Lower leg skin (tissue), 4 donors: ENCODE results near the gene VSX1. TPM values are rescaled to one million over a fixed set of nuclear protein-coding genes. Genes with fewer than 3 reads are reported as not detected.

Experiments used
- DNase-seq, 2 donors: peaks; one replicate each; pipeline ENCODE4 v3.0.0-alpha.2; 2019; ENCODE audit warnings: low spot score in 2 of 2
- H3K4me3 ChIP-seq: fragments of 200-600 bp; sonication (generic); 2 replicates; pipeline ENCODE4 v1.5.1; 2017; ENCODE audit warnings: mild to moderate bottlenecking, low read depth; ENCODE audit not compliant: poor library complexity, severe bottlenecking
- CTCF ChIP-seq, 3 donors: fragments of 450-650 bp; IDR thresholded peaks; one replicate each; pipeline ENCODE4 v1.5.1; 2016; ENCODE audit warnings: antibody characterized with exemption in 3 of 3, mild to moderate bottlenecking in 3 of 3, moderate library complexity in 2 of 3
- POLR2A ChIP-seq, 2 donors: fragments of 450-650 bp; IDR thresholded peaks; one replicate each; pipeline ENCODE4 v1.6.1; 2016 to 2017; ENCODE audit warnings: antibody characterized with exemption in 2 of 2, mild to moderate bottlenecking in 1 of 2, moderate library complexity in 1 of 2
- WGBS, 2 donors: methylation state at CpG; one replicate each; pipeline ENCODE4 v1.1.5; 2018; 5-methylcytosine and 5-hydroxymethylcytosine counted together
- intact Hi-C: fragments of 100-400 bp; cut with DNase I; formaldehyde crosslinking; loops from one replicate; pipeline ENCODE4 v1.15.0; 2023; ENCODE audit warnings: low total_unique reads
- total RNA-seq, 4 donors: library from RNA; depleted of rRNA; stranded (reverse); fragments of >200 nt; gene quantifications; one replicate each; pipeline ENCODE4 v1.1.0, GENCODE V29; 2016

VSX1 gene
- total RNA-seq, 4 donors from 2014 or later: not detected

- DNase-seq: no peak
- H3K4me3 ChIP-seq: no peak overlapping the region
- no peak for TF ChIP-seq POLR2A (IDR thresholded peaks at IDR 0.05)
- no peak for TF ChIP-seq CTCF (IDR thresholded peaks at IDR 0.05)
- 85 to 90% methylated on average over 4 of the region's 4 CpGs for WGBS, 2 donors
- intact Hi-C loops: no loop called here
Measured at GRCh38 chr20:25126204-25127029, 44.5 kb upstream of the VSX1 start.

GRCh38 chr20:25125636-25126035 lies 43.7 kb upstream of the VSX1 start:
- 88 to 98% methylated on average over 3 of the region's 3 CpGs for WGBS, 2 donors
- no peak for TF ChIP-seq POLR2A (IDR thresholded peaks at IDR 0.05)
- DNase-seq: peak in 1 of 2 donors; percentile 26
- intact Hi-C loops: no loop called here
- no peak overlapping the region for H3K4me3 ChIP-seq

DNA sequence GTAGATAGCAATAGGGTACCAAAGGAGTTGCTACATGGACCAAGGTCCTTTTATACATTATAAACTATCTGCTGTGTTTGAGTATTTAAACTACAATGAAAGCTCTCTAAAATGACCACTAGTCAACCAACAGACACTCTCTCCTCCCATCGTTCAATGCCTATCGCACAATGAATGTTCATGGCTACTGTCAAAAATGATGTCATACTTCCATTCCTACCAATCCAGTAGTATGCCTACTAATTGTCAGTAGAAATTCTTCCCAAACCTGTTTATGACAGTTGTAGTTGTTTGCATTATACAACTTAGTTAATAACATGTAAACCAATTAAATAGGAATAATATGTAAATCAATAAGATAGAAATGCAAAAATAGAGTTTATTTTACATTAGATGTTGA lies 39.0 kb upstream of the VSX1 start:
- intact Hi-C loops: no loop called here
- DNase-seq: no peak
- TF ChIP-seq POLR2A (IDR thresholded peaks at IDR 0.05) (no peak), CTCF (IDR thresholded peaks at IDR 0.05) (no peak)
- 89 to 91% methylated on average over 2 of the region's 2 CpGs for WGBS, 2 donors
- no peak overlapping the region for H3K4me3 ChIP-seq

DNA sequence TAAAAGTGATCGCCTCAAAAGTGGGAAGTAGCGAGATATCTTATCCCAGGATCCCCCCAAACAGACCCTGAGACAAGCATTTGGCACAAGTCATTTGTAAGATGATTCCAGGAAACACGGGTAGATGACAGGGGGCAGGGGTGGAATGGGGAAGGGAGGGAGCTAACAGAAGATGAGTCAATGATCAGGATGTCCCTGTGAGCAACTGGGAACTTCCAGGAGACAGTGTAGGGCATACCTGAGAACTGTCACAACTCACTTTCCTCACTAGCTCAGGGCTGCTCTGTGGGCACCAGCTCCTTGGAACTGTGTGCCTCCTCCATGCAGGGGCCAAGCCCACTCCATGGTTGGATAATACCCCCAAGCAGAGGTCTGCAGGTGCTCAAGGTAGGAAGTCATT lies 38.5 kb upstream of the VSX1 start:
- no peak overlapping the region for H3K4me3 ChIP-seq
- no peak for TF ChIP-seq POLR2A (IDR thresholded peaks at IDR 0.05)
- intact Hi-C loops: no loop called here
- DNase-seq: no peak
- WGBS, 2 donors: 67 to 72% methylated on average over 3 of the region's 3 CpGs

DNA sequence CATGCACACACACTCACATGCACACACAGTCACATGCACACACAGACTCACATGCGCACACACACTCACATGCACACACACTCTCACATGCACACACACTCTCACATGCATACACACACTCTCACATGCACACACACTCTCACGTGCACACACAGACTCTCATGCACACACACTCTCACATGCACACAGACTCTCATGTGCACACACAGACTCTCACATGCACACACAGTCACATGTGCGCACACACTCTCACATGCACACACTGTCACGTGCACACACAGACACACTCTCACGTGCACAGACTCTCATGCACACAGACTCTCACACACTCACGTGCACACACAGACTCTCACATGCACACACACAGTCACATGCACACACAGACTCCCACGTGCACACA lies 36.6 kb upstream of the VSX1 start:
- no peak for DNase-seq
- no peak overlapping the region for H3K4me3 ChIP-seq
- no peak for TF ChIP-seq CTCF (IDR thresholded peaks at IDR 0.05)
- TF ChIP-seq POLR2A (IDR thresholded peaks at IDR 0.05): no peak
- intact Hi-C loops: no loop called here
- 88 to 89% methylated on average over 7 of the region's 7 CpGs for WGBS, 2 donors

DNA sequence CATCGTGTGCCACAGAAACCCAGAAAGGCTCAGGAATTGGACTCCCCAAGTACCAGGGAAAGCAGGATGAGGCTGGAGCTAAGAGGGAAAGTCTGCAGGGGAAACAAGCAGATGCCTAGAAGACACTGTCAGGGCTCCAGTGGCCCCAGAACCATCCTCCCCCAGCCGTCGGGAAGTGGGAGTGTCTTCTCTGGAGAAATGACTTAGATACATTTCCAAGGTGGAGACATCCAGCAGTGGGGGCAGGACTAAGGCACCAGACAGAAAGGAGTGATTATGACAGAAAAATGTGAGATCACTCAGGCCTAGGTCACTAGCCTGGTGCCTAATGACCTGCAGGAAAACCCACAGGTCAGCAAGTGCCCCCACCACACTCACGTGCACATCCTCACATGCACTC lies 36.0 kb upstream of the VSX1 start:
- no peak overlapping the region for H3K4me3 ChIP-seq
- TF ChIP-seq CTCF (IDR thresholded peaks at IDR 0.05): no peak
- TF ChIP-seq POLR2A (IDR thresholded peaks at IDR 0.05): no peak
- 54 to 60% methylated on average over 4 of the region's 4 CpGs for WGBS, 2 donors
- intact Hi-C loops: no loop called here
- no peak for DNase-seq
